Activated CD8-positive, alpha-beta memory T cell treated with anti-CD3 and anti-CD28 coated beads, Interleukin-2, amount 10 ng/mL, durations not matched to agents 7 days and 5 days (primary cell): ENCODE data around the gene ZNF280D. TPM values are rescaled to one million over a fixed set of nuclear protein-coding genes. Genes with fewer than 3 reads are reported as not detected.
"Not testable (repeated sequence)": the region's sequence is repeated elsewhere in the genome, so short reads cannot be mapped to it uniquely, and the experiment has no call there.

Experiments used
- ATAC-seq: fragments of 150-1000 bp; cut with Tn5 transposase; one replicate; pipeline ENCODE4 v1.10.0; 2021; ENCODE audit warnings: moderate library complexity
- CTCF ChIA-PET: fragments of 350-600 bp; sonication (Branson Sonifier 250); formaldehyde crosslinking; loops from one replicate; lab custom pipeline; 2021; ENCODE audit warnings: antibody characterized with exemption; lab: Charles Lee
- DNase-seq: peaks from one replicate; pipeline ENCODE4 v3.0.0-alpha.2; 2020
- H3K27ac Mint-ChIP-seq: one replicate; pipeline ENCODE4 v1.8.0; 2021; ENCODE audit warnings: mild to moderate bottlenecking, mixed read lengths
- H3K27me3 Mint-ChIP-seq: one replicate; pipeline ENCODE4 v1.8.0; 2021; ENCODE audit warnings: mixed read lengths
- H3K36me3 Mint-ChIP-seq: one replicate; pipeline ENCODE4 v1.8.0; 2021; ENCODE audit warnings: mild to moderate bottlenecking, mixed read lengths
- H3K4me1 Mint-ChIP-seq: one replicate; pipeline ENCODE4 v1.8.0; 2021; ENCODE audit warnings: mixed read lengths
- H3K4me3 Mint-ChIP-seq: one replicate; pipeline ENCODE4 v1.8.0; 2021; ENCODE audit warnings: mild to moderate bottlenecking, moderate library complexity, mixed read lengths
- H3K9me3 Mint-ChIP-seq: one replicate; pipeline ENCODE4 v1.8.0; 2022; ENCODE audit warnings: low read depth, mixed read lengths
- total RNA-seq, 2 experiments: library from RNA; stranded (reverse); gene quantifications; one replicate each; pipeline ENCODE4 v1.2.3, GENCODE V29; 2021

The ZNF280D gene
- total RNA-seq, 2 experiments from 2014 or later: 20.0 to 22.2 TPM

GRCh38 chr15:56719021-56719612 is 14.2 kb downstream of the ZNF280D start:
- no peak for DNase-seq
- Mint-ChIP-seq H3K9me3 (peaks cover 2% of the 10 kb centered on the region), H3K36me3 (peaks cover 26% of the 10 kb centered on the region), H3K27ac (no peak overlapping the region), H3K4me1 (peaks cover 11% of the 10 kb centered on the region), H3K27me3 (no peaks in the 10 kb centered on the region), H3K4me3 (no peak overlapping the region)
- ATAC-seq: no peak
- CTCF ChIA-PET: no interaction called here

DNA sequence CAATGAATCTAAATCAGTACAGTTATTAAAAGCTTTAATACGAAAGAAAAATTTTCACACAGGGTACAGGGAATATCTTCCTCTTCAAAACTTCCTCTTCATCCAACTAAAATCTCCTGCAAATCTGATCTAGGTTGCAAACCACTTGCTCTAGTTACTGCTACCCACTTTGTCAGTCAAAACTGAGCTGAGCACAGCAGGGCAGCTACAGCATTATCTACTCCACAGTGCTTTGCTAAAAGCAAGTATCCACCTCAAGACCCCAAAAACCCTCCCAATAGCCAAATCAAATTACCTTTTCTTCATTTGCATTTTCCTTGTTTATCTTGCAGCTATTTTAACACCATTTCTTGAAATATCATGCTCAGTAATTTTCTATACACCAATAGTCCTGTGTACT is 14.7 kb downstream of the ZNF280D start:
- Mint-ChIP-seq H3K27ac (no peak overlapping the region), H3K4me1 (peaks cover 7% of the 10 kb centered on the region), H3K9me3 (peaks cover 2% of the 10 kb centered on the region), H3K4me3 (no peak overlapping the region), H3K36me3 (peaks cover 20% of the 10 kb centered on the region), H3K27me3 (no peaks in the 10 kb centered on the region)
- DNase-seq: no peak
- CTCF ChIA-PET: no interaction called here
- ATAC-seq: no peak

- H3K4me1 Mint-ChIP-seq: peaks cover 6% of the 10 kb centered on the region
- H3K27me3 Mint-ChIP-seq: no peaks in the 10 kb centered on the region
- H3K27ac Mint-ChIP-seq: no peak overlapping the region
- DNase-seq (no peak), ATAC-seq (no peak)
- no peak overlapping the region for H3K4me3 Mint-ChIP-seq
- peaks cover 9% of the 10 kb centered on the region for H3K36me3 Mint-ChIP-seq
- peaks cover 2% of the 10 kb centered on the region for H3K9me3 Mint-ChIP-seq
- CTCF ChIA-PET: interaction anchor here (1.1 kb wide), 1 partner anchor 60 kb away, joined by 3 read pairs; no protein-coding TSS in a partner anchor
Measured at GRCh38 chr15:56716334-56716733, 17.0 kb downstream of the ZNF280D start.

- ATAC-seq (no peak), DNase-seq (no peak)
- H3K4me3 Mint-ChIP-seq: no peak overlapping the region
- H3K4me1 Mint-ChIP-seq: peaks cover 6% of the 10 kb centered on the region
- H3K27me3 Mint-ChIP-seq: no peaks in the 10 kb centered on the region
- H3K36me3 Mint-ChIP-seq: peaks cover 4% of the 10 kb centered on the region
- no peak overlapping the region for H3K27ac Mint-ChIP-seq
- H3K9me3 Mint-ChIP-seq: peaks cover under 1% of the 10 kb centered on the region
- CTCF ChIA-PET: no interaction called here
Measured at GRCh38 chr15:56715220-56715619, 18.1 kb downstream of the ZNF280D start.

DNA sequence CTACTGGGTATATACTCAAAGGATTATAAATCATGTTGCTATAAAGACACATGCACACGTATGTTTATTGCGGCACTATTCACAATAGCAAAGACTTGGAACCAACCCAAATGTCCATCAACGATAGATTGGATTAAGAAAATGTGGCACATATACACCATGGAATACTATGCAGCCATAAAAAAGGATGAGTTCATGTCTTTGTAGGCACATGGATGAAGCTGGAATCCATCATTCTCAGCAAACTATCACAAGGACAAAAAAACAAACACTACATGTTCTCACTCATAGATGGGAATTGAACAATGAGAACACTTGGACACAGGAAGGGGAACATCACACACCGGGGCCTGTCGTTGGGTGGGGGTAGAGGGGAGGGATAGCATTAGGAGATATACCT is 23.8 kb downstream of the ZNF280D start:
- H3K4me3 Mint-ChIP-seq, ATAC-seq, H3K27me3 Mint-ChIP-seq, CTCF ChIA-PET, DNase-seq, H3K4me1 Mint-ChIP-seq, H3K9me3 Mint-ChIP-seq, H3K27ac Mint-ChIP-seq: not testable (repeated sequence)
- H3K36me3 Mint-ChIP-seq: peaks cover 15% of the 10 kb centered on the region

GRCh38 chr15:56699743-56700142 is 33.6 kb downstream of the ZNF280D start:
- Mint-ChIP-seq H3K4me1 (peaks cover 5% of the 10 kb centered on the region), H3K9me3 (no peaks in the 10 kb centered on the region), H3K36me3 (peaks cover 36% of the 10 kb centered on the region), H3K27ac (no peak overlapping the region), H3K4me3 (no peak overlapping the region), H3K27me3 (no peaks in the 10 kb centered on the region)
- DNase-seq: no peak
- CTCF ChIA-PET: interaction anchor here (1.4 kb wide), 1 partner anchor 209 kb away, joined by 3 read pairs; no protein-coding TSS in a partner anchor
- peak; percentile 57 for ATAC-seq

DNA sequence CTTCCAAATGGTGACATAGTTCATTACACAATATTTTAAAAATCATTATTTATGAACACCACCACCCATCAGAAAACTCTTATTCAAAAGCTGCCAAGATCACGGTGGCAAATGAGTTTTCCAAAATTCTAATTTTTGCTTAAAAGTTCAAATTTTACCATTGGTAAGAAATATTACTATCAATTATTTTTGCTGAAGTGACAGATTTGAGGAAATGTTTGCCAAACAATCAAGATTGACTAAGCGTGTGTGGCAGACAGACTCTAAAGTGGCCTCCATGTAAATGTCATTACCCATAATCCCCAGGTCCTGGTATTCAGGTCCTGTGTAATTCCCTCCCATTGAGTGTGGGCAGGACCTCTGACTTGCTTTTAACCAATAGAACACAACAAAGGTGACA is 35.0 kb downstream of the ZNF280D start:
- CTCF ChIA-PET: no interaction called here
- H3K9me3 Mint-ChIP-seq: no peaks in the 10 kb centered on the region
- no peak for ATAC-seq
- H3K27ac Mint-ChIP-seq: no peak overlapping the region
- H3K4me1 Mint-ChIP-seq: peaks cover 9% of the 10 kb centered on the region
- no peak overlapping the region for H3K4me3 Mint-ChIP-seq
- H3K27me3 Mint-ChIP-seq: no peaks in the 10 kb centered on the region
- peaks cover 31% of the 10 kb centered on the region for H3K36me3 Mint-ChIP-seq
- no peak for DNase-seq

DNA sequence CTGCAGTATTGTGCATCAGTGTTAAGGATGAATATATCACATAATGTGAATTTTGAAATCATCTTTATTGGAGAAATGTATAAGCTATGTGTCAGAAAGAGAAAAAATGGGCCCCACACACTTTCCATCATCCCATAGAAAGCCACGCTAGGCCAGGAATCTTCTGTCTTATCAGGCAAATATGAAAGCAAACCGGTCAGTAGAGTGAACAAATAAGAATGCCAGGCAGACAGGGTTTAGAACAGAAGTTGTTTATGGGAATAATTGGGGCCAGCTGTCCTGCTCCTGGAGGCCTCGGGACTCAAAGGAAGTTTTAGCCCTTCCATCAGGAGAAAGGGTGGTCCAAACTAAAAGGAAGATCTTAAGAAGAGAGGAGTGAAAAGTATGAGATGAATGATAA is 39.5 kb downstream of the ZNF280D start:
- Mint-ChIP-seq H3K36me3 (peaks cover 8% of the 10 kb centered on the region), H3K27me3 (no peaks in the 10 kb centered on the region), H3K9me3 (no peaks in the 10 kb centered on the region), H3K4me1 (peaks cover 4% of the 10 kb centered on the region), H3K4me3 (no peak overlapping the region), H3K27ac (no peak overlapping the region)
- ATAC-seq (no peak), DNase-seq (no peak)
- CTCF ChIA-PET: no interaction called here

- CTCF ChIA-PET: no interaction called here
Measured at GRCh38 chr15:56690733-56691132, 42.6 kb downstream of the ZNF280D start.

GRCh38 chr15:56683908-56684307 is 49.4 kb downstream of the ZNF280D start:
- H3K36me3 Mint-ChIP-seq: peaks cover 4% of the 10 kb centered on the region
- no peaks in the 10 kb centered on the region for H3K4me1 Mint-ChIP-seq
- H3K9me3 Mint-ChIP-seq: no peaks in the 10 kb centered on the region
- H3K27ac Mint-ChIP-seq: no peak overlapping the region
- no peaks in the 10 kb centered on the region for H3K27me3 Mint-ChIP-seq
- no peak for ATAC-seq
- H3K4me3 Mint-ChIP-seq: no peak overlapping the region
- DNase-seq: no peak
- CTCF ChIA-PET: no interaction called here

More at GRCh38 chr15:56690733-56691132, 42.6 kb downstream of the ZNF280D start:
- no peak overlapping the region for H3K4me3 Mint-ChIP-seq
- peaks cover 4% of the 10 kb centered on the region for H3K4me1 Mint-ChIP-seq
- no peaks in the 10 kb centered on the region for H3K9me3 Mint-ChIP-seq
- DNase-seq (no peak), ATAC-seq (no peak)
- H3K36me3 Mint-ChIP-seq: peaks cover 3% of the 10 kb centered on the region
- H3K27ac Mint-ChIP-seq: no peak overlapping the region
- no peaks in the 10 kb centered on the region for H3K27me3 Mint-ChIP-seq

GRCh38 chr15:56681113-56681512 is 52.2 kb downstream of the ZNF280D start:
- Mint-ChIP-seq H3K4me1 (no peaks in the 10 kb centered on the region), H3K36me3 (peaks cover 15% of the 10 kb centered on the region), H3K27me3 (no peaks in the 10 kb centered on the region), H3K27ac (no peak overlapping the region), H3K4me3 (no peak overlapping the region), H3K9me3 (no peaks in the 10 kb centered on the region)
- CTCF ChIA-PET: interaction anchor here (1.4 kb wide), 1 partner anchor 31 kb away, joined by 3 read pairs; no protein-coding TSS in a partner anchor
- ATAC-seq (no peak), DNase-seq (no peak)

DNA sequence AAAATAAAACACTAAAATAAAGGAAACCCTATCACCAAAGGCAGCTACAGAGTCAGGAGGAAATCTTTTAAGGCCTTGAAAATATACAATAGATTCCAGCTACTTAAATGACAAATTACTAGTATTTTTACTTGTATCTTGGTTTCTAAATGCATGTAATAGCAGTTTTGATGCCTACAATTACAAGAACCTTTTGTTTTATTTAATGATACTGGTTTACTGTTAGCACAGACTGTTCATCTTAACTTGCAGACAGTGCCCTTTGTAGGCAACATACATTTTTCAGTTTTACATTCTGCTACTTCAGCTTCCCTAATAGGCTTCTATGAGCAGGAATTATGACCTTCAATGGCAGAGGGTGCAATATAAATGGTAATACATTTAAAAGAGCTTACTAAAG is 54.1 kb downstream of the ZNF280D start:
- Mint-ChIP-seq H3K36me3 (peaks cover 22% of the 10 kb centered on the region), H3K27ac (no peak overlapping the region), H3K4me1 (no peaks in the 10 kb centered on the region), H3K4me3 (no peak overlapping the region), H3K9me3 (no peaks in the 10 kb centered on the region), H3K27me3 (no peaks in the 10 kb centered on the region)
- ATAC-seq (no peak), DNase-seq (no peak)
- CTCF ChIA-PET: no interaction called here

- H3K4me1 Mint-ChIP-seq: no peaks in the 10 kb centered on the region
- ATAC-seq (no peak), DNase-seq (no peak)
- CTCF ChIA-PET: no interaction called here
- no peaks in the 10 kb centered on the region for H3K27me3 Mint-ChIP-seq
- H3K9me3 Mint-ChIP-seq: no peaks in the 10 kb centered on the region
- H3K4me3 Mint-ChIP-seq: no peak overlapping the region
- H3K27ac Mint-ChIP-seq: no peak overlapping the region
- peaks cover 25% of the 10 kb centered on the region for H3K36me3 Mint-ChIP-seq
Measured at GRCh38 chr15:56678571-56678970, 54.7 kb downstream of the ZNF280D start.

DNA sequence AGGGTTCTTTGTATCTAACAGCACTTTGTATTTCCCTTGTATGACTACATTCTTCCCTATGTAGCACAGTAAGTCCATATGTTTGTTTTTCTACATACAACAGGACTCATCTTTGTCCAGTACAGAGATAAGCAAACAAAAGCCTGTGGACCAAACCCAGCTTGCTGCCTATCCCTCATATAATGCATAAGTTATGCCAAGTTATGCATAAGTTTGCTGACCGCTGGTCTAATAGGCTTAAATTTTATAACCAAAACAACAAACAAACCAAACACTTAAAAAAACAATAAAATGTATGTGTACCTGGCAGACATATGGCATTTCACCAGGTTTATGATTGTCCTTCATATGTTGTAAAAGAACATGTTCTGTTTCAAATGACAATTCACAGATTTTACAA is 56.0 kb downstream of the ZNF280D start:
- H3K9me3 Mint-ChIP-seq: no peaks in the 10 kb centered on the region
- H3K27ac Mint-ChIP-seq: no peak overlapping the region
- no peak overlapping the region for H3K4me3 Mint-ChIP-seq
- CTCF ChIA-PET: no interaction called here
- H3K36me3 Mint-ChIP-seq: peaks cover 34% of the 10 kb centered on the region
- ATAC-seq (no peak), DNase-seq (no peak)
- no peaks in the 10 kb centered on the region for H3K4me1 Mint-ChIP-seq
- H3K27me3 Mint-ChIP-seq: no peaks in the 10 kb centered on the region
